Tibial nerve (tissue), 4 donors: ENCODE results near the gene PLXDC1. TPM values are rescaled to one million over a fixed set of nuclear protein-coding genes. Genes with fewer than 3 reads are reported as not detected.

Experiments
- DNase-seq, 2 donors: peaks; one replicate each; pipeline ENCODE4 v3.0.0-alpha.2; 2019; ENCODE audit warnings: low spot score in 2 of 2
- H3K27ac ChIP-seq, 4 donors: fragments of 200-600 bp; sonication (generic) in 3 of 4; one replicate each; pipeline ENCODE4 v1.5.1; 2017 to 2019; ENCODE audit warnings: mild to moderate bottlenecking in 1 of 4
- H3K27me3 ChIP-seq, 2 donors: fragments of 200-600 bp; sonication (generic) in 1 of 2; one replicate each; pipeline versions ENCODE4 v1.5.1 to v1.6.0; 2017 to 2019
- H3K36me3 ChIP-seq, 3 donors: fragments of 200-600 bp; sonication (generic); one replicate each; pipeline ENCODE4 v1.5.1; 2018 to 2019
- H3K4me1 ChIP-seq, 4 donors: fragments of 200-600 bp; sonication (generic) in 3 of 4; one replicate each; pipeline ENCODE4 v1.5.1; 2017 to 2019
- H3K4me3 ChIP-seq, 4 donors: fragments of 200-600 bp; sonication (generic) in 3 of 4; one replicate each; pipeline ENCODE4 v1.5.1; 2017 to 2019; ENCODE audit warnings: mild to moderate bottlenecking in 1 of 4, moderate library complexity in 1 of 4
- H3K9me3 ChIP-seq, 4 donors: fragments of 200-600 bp; sonication (generic) in 3 of 4; one replicate each; pipeline ENCODE4 v1.5.1; 2017 to 2019
- CTCF ChIP-seq, 5 experiments: fragments of 200-600 bp in 3 of 5; fragments of 450-650 bp in 2 of 5; sonication (generic) in 3 of 5; IDR thresholded peaks; one replicate each; pipeline ENCODE4 v1.5.1; 2016 to 2019; ENCODE audit warnings: antibody characterized with exemption in 5 of 5, mild to moderate bottlenecking in 3 of 5, moderate library complexity in 2 of 5
- EP300 ChIP-seq, 2 donors: sonication (generic); formaldehyde crosslinking; IDR thresholded peaks; one replicate each; pipeline ENCODE4 v1.6.1; 2017; ENCODE audit warnings: antibody characterized with exemption in 2 of 2, mild to moderate bottlenecking in 1 of 2
- POLR2A ChIP-seq, 2 donors: fragments of 450-650 bp; IDR thresholded peaks; one replicate each; pipeline ENCODE4 v1.6.1; 2017; ENCODE audit warnings: antibody characterized with exemption in 2 of 2, mild to moderate bottlenecking in 2 of 2, moderate library complexity in 2 of 2
- WGBS, 2 donors: methylation state at CpG; one replicate each; pipeline ENCODE4 v1.1.5; 2018; 5-methylcytosine and 5-hydroxymethylcytosine counted together
- total RNA-seq, 4 donors: library from RNA; depleted of rRNA; stranded (reverse); fragments of >200 nt; gene quantifications; one replicate each; pipeline ENCODE4 v1.1.0, GENCODE V29; 2016

The PLXDC1 gene
- total RNA-seq, 4 donors from 2014 or later = 34.1 to 95.1 (median 42.4) TPM

GRCh38 chr17:39165841-39166349 lies 14.5 kb upstream of the PLXDC1 start, which contains the start of gene ARL5C:
TSS of gene ARL5C (minus strand) at chr17:39166161. CDS start at chr17:39165760, 401 bp downstream.
- TF ChIP-seq POLR2A (IDR thresholded peaks at IDR 0.05) (no peak), CTCF (IDR thresholded peaks at IDR 0.05) (no peak), EP300 (IDR thresholded peaks at IDR 0.05) (no peak)
- Histone ChIP-seq H3K36me3 (no peaks in the 10 kb centered on the region), H3K27me3 (peaks cover 0 to 12% of the 10 kb centered on the region in 2 donors), H3K27ac (peak within 1 kb of the TSS in 2 of 4 donors; percentile 27 to 61), H3K9me3 (no peaks in the 10 kb centered on the region), H3K4me3 (peak within 1 kb of the TSS; percentile 30 to 72 (median 54)), H3K4me1 (peaks cover 0 to 28% (median 14%) of the 10 kb centered on the region in 4 donors)
- WGBS, 2 donors = 50 to 58% methylated on average over 13 to 14 of the region's 17 CpGs
- no peak for DNase-seq

GRCh38 chr17:39165178-39165840 lies 13.9 kb upstream of the PLXDC1 start:
- peaks cover 0 to 28% (median 14%) of the 10 kb centered on the region in 4 donors for H3K4me1 ChIP-seq
- WGBS, 2 donors = 5 to 9% methylated on average over 28 to 39 of the region's 51 CpGs
- H3K9me3 ChIP-seq = no peaks in the 10 kb centered on the region
- no peaks in the 10 kb centered on the region for H3K36me3 ChIP-seq
- no peak for DNase-seq
- no peak for TF ChIP-seq POLR2A (IDR thresholded peaks at IDR 0.05)
- no peak for TF ChIP-seq CTCF (IDR thresholded peaks at IDR 0.05)
- no peak for TF ChIP-seq EP300 (IDR thresholded peaks at IDR 0.05)
- H3K27ac ChIP-seq = peak overlapping the region in 2 of 4 donors; percentile 27 to 61
- H3K27me3 ChIP-seq = peaks cover 0 to 12% of the 10 kb centered on the region in 2 donors
- peak overlapping the region; percentile 30 to 72 (median 54) for H3K4me3 ChIP-seq

- TF ChIP-seq POLR2A (IDR thresholded peaks at IDR 0.05) (no peak), CTCF (IDR thresholded peaks at IDR 0.05) (peak; percentile 76 to 80 (median 77)), EP300 (IDR thresholded peaks at IDR 0.05) (peak in 1 of 2 donors; percentile 36)
- peak; percentile 78 to 83 for DNase-seq
- Histone ChIP-seq H3K9me3 (no peaks in the 10 kb centered on the region), H3K4me1 (peaks cover 0 to 28% (median 14%) of the 10 kb centered on the region in 4 donors), H3K27me3 (peaks cover 0 to 12% of the 10 kb centered on the region in 2 donors), H3K27ac (peak overlapping the region in 2 of 4 donors; percentile 27 to 61), H3K36me3 (no peaks in the 10 kb centered on the region), H3K4me3 (peak overlapping the region; percentile 30 to 72 (median 54))
- WGBS, 2 donors = 1 to 2% methylated on average over 10 to 15 of the region's 15 CpGs
These were observed 13.3 kb upstream of the PLXDC1 start for GRCh38 chr17:39164675-39165143.

GRCh38 chr17:39161962-39162361 lies 10.5 kb upstream of the PLXDC1 start:
- Histone ChIP-seq H3K27me3 (peaks cover 0 to 12% of the 10 kb centered on the region in 2 donors), H3K4me1 (peaks cover 0 to 24% (median 14%) of the 10 kb centered on the region in 4 donors), H3K9me3 (no peaks in the 10 kb centered on the region), H3K27ac (no peak overlapping the region), H3K4me3 (no peak overlapping the region), H3K36me3 (no peaks in the 10 kb centered on the region)
- WGBS, 2 donors = 77 to 83% methylated on average over 2 of the region's 2 CpGs
- DNase-seq = no peak
- no peak for TF ChIP-seq POLR2A (IDR thresholded peaks at IDR 0.05)
- no peak for TF ChIP-seq EP300 (IDR thresholded peaks at IDR 0.05)
- no peak for TF ChIP-seq CTCF (IDR thresholded peaks at IDR 0.05)

- Histone ChIP-seq H3K27me3 (peaks cover 0 to 7% of the 10 kb centered on the region in 2 donors), H3K4me1 (no peaks in the 10 kb centered on the region), H3K36me3 (no peaks in the 10 kb centered on the region), H3K4me3 (no peak overlapping the region), H3K9me3 (no peaks in the 10 kb centered on the region), H3K27ac (no peak overlapping the region)
- WGBS, 2 donors = 86 to 90% methylated on average over 2 of the region's 2 CpGs
- no peak for DNase-seq
- no peak for TF ChIP-seq CTCF (IDR thresholded peaks at IDR 0.05)
- TF ChIP-seq POLR2A (IDR thresholded peaks at IDR 0.05) = no peak
- no peak for TF ChIP-seq EP300 (IDR thresholded peaks at IDR 0.05)
These were observed 7.2 kb upstream of the PLXDC1 start for GRCh38 chr17:39158623-39159022.
